ENCODE measurements around the gene HLA-DRB5. TPM values are rescaled to one million over a fixed set of nuclear protein-coding genes. Genes with fewer than 3 reads are reported as not detected.

Gene HLA-DRB5
- total and polyA plus RNA-seq, 2 of the 4 experiments (the other 2 are of a cell fraction), result not detected

- in situ Hi-C loops (cut with MboI; ENCODE audit: low sequenced_read_pairs), result no loop called here
Measured at GRCh38 chr6:32576250-32576649, 46.2 kb upstream of the HLA-DRB5 start.

More at GRCh38 chr6:32576250-32576649, 46.2 kb upstream of the HLA-DRB5 start:
- H3K56ac ChIP-seq (ENCODE audit: extremely low read depth, insufficient read depth, low read length), result no peak overlapping the region
- no TSS peak for BruUV-seq (replicated peaks)
- no peaks in the 10 kb centered on the region for H3K9me3 ChIP-seq (ENCODE audit: control insufficient read depth, insufficient read depth, low read length)
- no peak overlapping the region for H3K9ac ChIP-seq (ENCODE audit: low read depth, low read length)
- H2BK15ac ChIP-seq (ENCODE audit: low read depth, low read length), result no peak overlapping the region
- dilution Hi-C loops (cut with HindIII; ENCODE audit: low sequenced_read_pairs, unreplicated experiment) (no loop called here), intact Hi-C loops (cut with micrococcal nuclease) (no loop called here)
- DNase-seq (no peak), ATAC-seq (ENCODE audit: low read depth) (no peak)
- no peak overlapping the region for H4K5ac ChIP-seq (ENCODE audit: low read depth, low read length)
- H4K8ac ChIP-seq (ENCODE audit: low read depth in 2 of 2, low read length in 2 of 2), result no peak overlapping the region
- no peak overlapping the region for H2AFZ ChIP-seq (replicated peaks; ENCODE audit: low read length, poor library complexity)
- no peak overlapping the region for H3K4ac ChIP-seq (ENCODE audit: low read depth, low read length)
- H4K91ac ChIP-seq (ENCODE audit: insufficient read depth, low read depth, low read length), result no peak overlapping the region
- no peak overlapping the region for H3K27ac ChIP-seq (ENCODE audit: insufficient read depth, low read length)
- POLR2A ChIA-PET (ENCODE audit: unreplicated experiment), result no interaction called here
- H3K4me3 ChIP-seq (ENCODE audit: insufficient read depth, low read depth, low read length), result no peak overlapping the region
- no peak overlapping the region for H2AK9ac ChIP-seq (replicated peaks; ENCODE audit: low read depth, low read length, poor library complexity)
- H3K36me3 ChIP-seq (ENCODE audit: control insufficient read depth, insufficient read depth, low read length), result no peaks in the 10 kb centered on the region
- TF ChIP-seq CEBPB (IDR thresholded peaks at IDR 0.05; ENCODE audit: low read depth, low read length), result no peak
- TF ChIP-seq BHLHE40 (IDR thresholded peaks at IDR 0.05; ENCODE audit: low read depth, low read length), result no peak
- no peak for TF ChIP-seq RFX5 (IDR thresholded peaks at IDR 0.05; ENCODE audit: low read depth, low read length)
- no peak for TF ChIP-seq CHD1 (IDR thresholded peaks at IDR 0.05; ENCODE audit: low read depth, low read length)
- TF ChIP-seq MAFK (IDR thresholded peaks at IDR 0.05; ENCODE audit: low read depth, low read length), result no peak
- no peak for TF ChIP-seq ELK1 (IDR thresholded peaks at IDR 0.05; ENCODE audit: borderline replicate concordance, low read depth, low read length)
- H2BK20ac ChIP-seq (ENCODE audit: low read depth, low read length), result no peak overlapping the region
- no peak overlapping the region for H3K14ac ChIP-seq (replicated peaks; ENCODE audit: low read depth, low read length)
- no peak overlapping the region for H2BK120ac ChIP-seq (ENCODE audit: low read depth, low read length)
- H4K20me1 ChIP-seq (ENCODE audit: insufficient read depth, low read length), result no peaks in the 10 kb centered on the region
- no peaks in the 10 kb centered on the region for H3K4me1 ChIP-seq (ENCODE audit: control insufficient read depth, insufficient read depth, low read length)
- no peak overlapping the region for H3K4me2 ChIP-seq (ENCODE audit: low read depth, low read length)
- H3K18ac ChIP-seq (ENCODE audit: low read depth, low read length), result no peak overlapping the region
- no CpG with 5 or more reads among the region's 1 CpG for WGBS, 2 experiments (ENCODE audit: extremely low coverage in 2 of 2, insufficient read length in 1 of 2)
- H2AK5ac ChIP-seq (ENCODE audit: low read depth, low read length), result no peak overlapping the region
- H3K9me1 ChIP-seq (ENCODE audit: insufficient read depth, low read length), result no peaks in the 10 kb centered on the region
- CTCF ChIA-PET, result no interaction called here
- H3K79me1 ChIP-seq (ENCODE audit: low read depth in 1 of 2, low read length in 2 of 2), result no peaks in the 10 kb centered on the region
- H3K23ac ChIP-seq (ENCODE audit: low read depth, low read length), result no peak overlapping the region
- H3K27me3 ChIP-seq (ENCODE audit: control insufficient read depth, insufficient read depth, low read length), result no peaks in the 10 kb centered on the region
- no peak overlapping the region for H2BK5ac ChIP-seq (ENCODE audit: low read depth, low read length, poor library complexity, severe bottlenecking)

All from IMR-90 (cell line).